NB4 (cell line): ENCODE data around the gene KRTAP5-4.

Experiments used
- DNase-seq: peaks from one replicate; pipeline ENCODE4 v3.0.0; 2010; ENCODE audit warnings: low read depth
- H3K4me3 ChIP-seq: one replicate; pipeline ENCODE4 v1.5.1; 2011; ENCODE audit warnings: mild to moderate bottlenecking, low read depth, low read length, moderate library complexity
- CTCF ChIP-seq: IDR thresholded peaks from one replicate; pipeline ENCODE4 v1.5.1; 2012; ENCODE audit warnings: low read depth, low read length
- MYC ChIP-seq: IDR thresholded peaks from 2 replicates; pipeline ENCODE4 v1.6.1; 2011; ENCODE audit warnings: low read depth, low read length
- POLR2A ChIP-seq: IDR thresholded peaks from 2 replicates; pipeline ENCODE4 v1.6.1; 2011; ENCODE audit warnings: mild to moderate bottlenecking; ENCODE audit not compliant: insufficient read length; ENCODE audit errors: extremely low read depth
- TF ChIP-seq, protein P1 (sequence below): IDR thresholded peaks from 2 replicates; pipeline ENCODE4 v1.6.1; 2011; ENCODE audit warnings: low read depth, low read length

KRTAP5-4 gene

GRCh38 chr11:1573903-1574237, 48.1 kb downstream of the KRTAP5-4 start:
- DNase-seq, result no peak
- no peak for TF ChIP-seq MYC
- no peak for TF ChIP-seq CTCF
- no peak for TF ChIP-seq POLR2A
- TF ChIP-seq, protein P1, sequence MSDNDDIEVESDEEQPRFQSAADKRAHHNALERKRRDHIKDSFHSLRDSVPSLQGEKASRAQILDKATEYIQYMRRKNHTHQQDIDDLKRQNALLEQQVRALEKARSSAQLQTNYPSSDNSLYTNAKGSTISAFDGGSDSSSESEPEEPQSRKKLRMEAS, result no peak
- no peak overlapping the region for H3K4me3 ChIP-seq

DNA sequence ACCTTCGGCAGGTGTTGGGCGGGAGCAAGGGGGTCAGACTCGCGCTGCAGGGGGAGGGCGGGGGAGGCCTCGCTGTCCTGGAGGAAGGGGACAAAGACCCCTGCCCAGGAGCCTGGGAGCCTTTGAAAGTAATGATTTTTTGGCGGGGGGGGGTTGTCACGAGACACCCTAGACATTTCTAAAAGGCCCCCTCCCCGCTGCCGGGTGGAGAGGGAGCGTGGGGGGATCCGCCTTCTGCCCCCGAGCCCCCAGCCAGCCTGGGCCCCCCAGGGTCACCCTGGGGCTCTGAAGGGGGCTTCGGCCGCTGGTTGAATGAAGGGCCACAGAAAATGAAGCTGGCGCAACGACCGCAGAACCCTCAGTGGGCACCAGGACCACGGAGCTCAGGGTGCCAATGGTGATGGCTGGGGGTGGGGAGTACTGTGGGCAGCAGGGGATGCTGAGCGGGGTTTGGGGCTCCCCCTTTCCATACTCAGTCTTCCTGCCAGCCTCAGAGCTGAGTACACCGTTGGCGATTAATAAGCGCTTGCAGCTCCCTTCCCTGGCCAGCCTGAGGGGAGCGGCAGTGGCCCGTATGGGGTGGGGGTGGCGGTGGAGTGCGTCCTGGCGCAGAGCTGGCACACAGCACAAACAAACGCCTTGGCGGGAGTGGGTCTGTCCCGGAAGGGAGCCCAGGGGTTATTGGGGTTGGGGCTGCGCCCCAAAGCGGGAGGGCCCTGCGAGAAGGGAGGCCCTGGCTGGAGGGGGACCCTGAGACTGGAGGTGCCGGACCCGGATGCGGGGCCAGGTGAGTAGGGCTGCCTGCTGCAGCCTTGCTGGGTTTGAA, 48.6 kb downstream of the KRTAP5-4 start:
- DNase-seq, result no peak
- TF ChIP-seq, protein P1, result no peak
- TF ChIP-seq CTCF, result no peak
- no peak for TF ChIP-seq MYC
- TF ChIP-seq POLR2A, result no peak
- no peak overlapping the region for H3K4me3 ChIP-seq

GRCh38 chr11:1572197-1573076, 49.5 kb downstream of the KRTAP5-4 start, which contains the start of gene DUSP8:
TSS of gene DUSP8 (minus strand) at chr11:1572271. CDS start at chr11:1565826, 6,445 bp downstream.
- DNase-seq, result no peak
- H3K4me3 ChIP-seq, result no peak within 1 kb of the TSS
- no peak for TF ChIP-seq POLR2A
- TF ChIP-seq, protein P1, result no peak
- no peak for TF ChIP-seq CTCF
- no peak for TF ChIP-seq MYC

GRCh38 chr11:1571760-1572196, 50.2 kb downstream of the KRTAP5-4 start:
- no peak overlapping the region for H3K4me3 ChIP-seq
- TF ChIP-seq MYC (no peak), POLR2A (no peak), CTCF (no peak)
- TF ChIP-seq, protein P1, result no peak
- no peak for DNase-seq
